Activated naive CD8-positive, alpha-beta T cell (primary cell): ENCODE results near the gene TSACC.
"Not testable (repeated sequence)": the region's sequence is repeated elsewhere in the genome, so short reads cannot be mapped to it uniquely, and the experiment has no call there.

Experiments
- H3K27ac Mint-ChIP-seq: one replicate; pipeline ENCODE4 v1.8.0; 2021; ENCODE audit warnings: mixed read lengths
- H3K27me3 Mint-ChIP-seq: one replicate; pipeline ENCODE4 v1.8.0; 2021; ENCODE audit warnings: mixed read lengths
- H3K36me3 Mint-ChIP-seq: one replicate; pipeline ENCODE4 v1.8.0; 2021; ENCODE audit warnings: mixed read lengths
- H3K4me1 Mint-ChIP-seq: one replicate; pipeline ENCODE4 v1.8.0; 2021; ENCODE audit warnings: low read depth, mixed read lengths
- H3K4me3 Mint-ChIP-seq: one replicate; pipeline ENCODE4 v1.8.0; 2021; ENCODE audit warnings: mild to moderate bottlenecking, mixed read lengths
- H3K9me3 Mint-ChIP-seq: one replicate; pipeline ENCODE4 v1.8.0; 2021; ENCODE audit warnings: low read depth, mixed read lengths

TSACC gene

DNA sequence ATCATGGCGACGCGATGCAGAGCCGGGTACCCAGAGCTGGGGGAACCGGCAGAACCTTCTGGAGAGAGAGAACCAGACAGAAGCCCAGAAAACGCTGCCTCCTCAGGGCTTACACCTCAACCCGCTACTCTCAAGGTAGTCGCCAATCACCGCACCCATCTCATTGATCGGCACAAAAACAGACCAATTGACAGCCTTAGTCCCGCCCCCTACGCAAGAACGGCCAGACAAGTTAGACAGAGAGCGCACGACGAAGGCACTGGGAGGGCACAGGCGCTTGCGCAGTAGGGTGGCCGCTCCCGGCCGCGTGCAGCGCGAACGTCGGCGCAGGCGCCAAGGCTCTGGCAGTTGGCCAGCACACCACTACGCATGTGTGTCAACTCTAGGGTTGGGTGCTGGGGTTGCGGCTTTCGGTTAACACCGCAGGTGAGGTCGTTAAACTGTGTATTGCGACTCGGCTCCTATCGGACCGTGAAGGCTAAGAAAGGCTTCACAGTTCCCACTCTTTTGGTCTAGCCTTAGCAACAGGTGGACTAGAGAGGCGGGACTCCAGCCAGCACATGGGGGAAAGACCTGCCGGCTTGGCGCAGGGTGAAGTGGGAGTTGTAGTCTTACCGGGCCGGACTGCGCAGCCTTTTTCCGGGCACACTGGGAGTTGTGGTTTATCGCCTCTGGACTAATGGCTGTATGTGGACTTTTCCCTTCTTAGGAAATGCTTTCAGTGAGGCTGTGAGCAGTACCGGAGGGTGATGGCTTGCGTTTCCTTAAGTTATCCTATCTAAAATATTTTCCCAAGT is at the start of gene TSACC, which contains the start of gene CCT3:
TSS of gene TSACC (plus strand) at position 347 of the 797 bp plus-strand sequence. CDS start 1,232 bp downstream, outside the sequence.
TSS of gene CCT3 (minus strand) at position 113 of the 797 bp plus-strand sequence. CDS start at position 5, 108 bp downstream.
- Mint-ChIP-seq H3K9me3 (no peaks in the 10 kb centered on the region), H3K4me1 (peaks cover 27% of the 10 kb centered on the region), H3K4me3 (peak within 1 kb of the TSS; percentile 99), H3K27ac (peak within 1 kb of the TSS; percentile 99), H3K36me3 (peaks cover 16% of the 10 kb centered on the region), H3K27me3 (no peaks in the 10 kb centered on the region)

DNA sequence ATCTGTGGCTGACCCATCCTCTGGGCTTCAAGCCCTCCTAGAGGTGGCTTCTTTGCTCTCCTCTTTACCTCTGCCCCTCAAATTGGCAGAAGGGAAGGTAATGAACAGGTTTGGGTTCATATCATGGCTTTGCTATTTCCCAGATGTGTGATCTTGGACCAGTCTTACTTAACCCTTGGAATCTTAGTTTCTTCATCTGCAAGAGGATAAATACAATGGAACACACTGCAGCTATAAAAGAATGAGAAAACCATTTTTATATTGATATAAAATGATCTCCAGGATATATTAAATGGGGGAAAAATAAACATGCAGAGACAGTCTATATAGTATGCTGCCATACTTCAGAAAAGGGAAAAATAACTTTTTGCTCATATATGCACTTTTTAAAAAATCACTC is 48.5 kb upstream of the TSACC start:
- Mint-ChIP-seq H3K4me3 (no peak overlapping the region), H3K27me3 (no peaks in the 10 kb centered on the region), H3K36me3 (no peaks in the 10 kb centered on the region), H3K9me3 (no peaks in the 10 kb centered on the region), H3K27ac (peak overlapping the region; percentile 6), H3K4me1 (peaks cover 4% of the 10 kb centered on the region)

DNA sequence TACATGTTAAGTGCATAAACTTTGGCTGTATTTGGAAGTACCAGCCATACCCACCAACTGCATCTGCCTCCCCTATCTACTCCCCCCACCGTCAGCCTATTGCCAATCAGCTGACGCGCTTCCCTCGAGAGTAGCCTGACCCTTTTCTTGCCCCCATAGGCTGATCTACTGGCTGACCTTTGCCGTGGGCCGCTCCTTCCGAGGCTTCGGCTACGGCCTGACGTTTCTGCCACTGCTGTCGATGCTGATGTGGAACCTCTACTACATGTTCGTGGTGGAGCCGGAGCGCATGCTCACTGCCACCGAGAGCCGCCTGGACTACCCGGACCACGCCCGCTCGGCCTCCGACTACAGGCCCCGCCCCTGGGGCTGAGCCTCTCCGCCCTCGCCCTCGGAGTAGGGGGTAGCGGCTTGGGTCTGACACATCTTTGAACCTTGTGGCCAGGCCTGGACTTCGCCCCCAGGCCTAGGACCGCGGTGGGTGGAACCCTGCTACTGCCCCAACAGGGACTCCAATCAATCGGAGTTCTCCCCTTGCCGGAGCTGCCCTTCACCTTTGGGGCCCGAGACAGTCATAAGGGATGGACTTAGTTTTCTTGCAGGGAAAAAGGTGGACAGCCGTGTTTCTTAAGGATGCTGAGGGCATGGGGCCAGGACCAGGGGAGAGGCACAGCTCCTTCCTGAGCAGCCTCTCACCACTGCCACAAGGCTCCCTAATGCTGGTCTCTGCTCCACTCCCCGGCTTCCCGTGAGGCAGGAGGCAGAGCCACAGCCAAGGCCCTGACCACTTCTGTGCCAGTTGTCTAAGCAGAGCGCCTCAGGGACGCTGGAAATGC is 46.9 kb upstream of the TSACC start:
- Mint-ChIP-seq H3K4me3 (no peak overlapping the region), H3K27me3 (no peaks in the 10 kb centered on the region), H3K36me3 (no peaks in the 10 kb centered on the region), H3K27ac (peak overlapping the region; percentile 50), H3K9me3 (no peaks in the 10 kb centered on the region), H3K4me1 (peaks cover 16% of the 10 kb centered on the region)

DNA sequence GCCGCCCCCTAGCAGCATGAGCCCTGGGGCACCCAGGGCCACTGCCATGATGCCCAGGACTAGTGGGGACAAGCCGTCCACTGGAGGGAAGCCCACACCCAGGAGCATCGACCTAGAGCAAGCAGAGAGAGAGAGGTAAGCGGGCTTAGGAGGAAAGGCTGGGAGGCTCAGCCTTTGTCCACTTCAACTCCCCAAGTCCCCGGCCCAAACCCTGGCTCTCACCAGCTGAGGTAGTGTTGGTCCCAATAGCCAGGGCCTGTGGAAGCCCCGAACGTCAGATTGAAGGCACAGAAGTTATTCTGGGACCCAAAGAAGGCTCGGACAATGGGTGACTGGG is 45.3 kb upstream of the TSACC start:
- H3K9me3 Mint-ChIP-seq: no peaks in the 10 kb centered on the region
- H3K36me3 Mint-ChIP-seq: no peaks in the 10 kb centered on the region
- H3K27me3 Mint-ChIP-seq: no peaks in the 10 kb centered on the region
- H3K27ac Mint-ChIP-seq: no peak overlapping the region
- H3K4me1 Mint-ChIP-seq: peaks cover 16% of the 10 kb centered on the region
- H3K4me3 Mint-ChIP-seq: no peak overlapping the region

DNA sequence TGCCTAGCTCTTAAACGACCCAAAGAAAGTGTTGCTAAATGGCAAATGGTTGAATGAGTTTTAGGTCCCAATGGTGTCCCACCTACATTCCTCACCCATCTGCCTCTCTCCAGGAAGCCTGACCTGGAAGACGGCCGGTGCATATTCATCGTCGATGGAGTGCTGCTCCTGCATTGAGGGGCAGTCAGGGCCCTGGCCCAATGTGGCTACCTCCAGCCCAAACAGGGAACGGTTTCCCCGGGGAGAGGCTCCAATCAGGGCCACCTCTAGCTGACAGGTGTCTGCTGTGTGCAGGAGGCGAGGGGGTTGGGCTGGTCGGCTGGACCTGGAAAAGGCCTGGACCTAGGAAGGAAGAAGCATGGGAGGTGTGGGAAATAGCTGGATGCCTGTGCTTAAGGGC is 44.4 kb upstream of the TSACC start:
- Mint-ChIP-seq H3K36me3 (no peaks in the 10 kb centered on the region), H3K4me3 (no peak overlapping the region), H3K4me1 (peaks cover 16% of the 10 kb centered on the region), H3K27ac (no peak overlapping the region), H3K27me3 (no peaks in the 10 kb centered on the region), H3K9me3 (no peaks in the 10 kb centered on the region)

DNA sequence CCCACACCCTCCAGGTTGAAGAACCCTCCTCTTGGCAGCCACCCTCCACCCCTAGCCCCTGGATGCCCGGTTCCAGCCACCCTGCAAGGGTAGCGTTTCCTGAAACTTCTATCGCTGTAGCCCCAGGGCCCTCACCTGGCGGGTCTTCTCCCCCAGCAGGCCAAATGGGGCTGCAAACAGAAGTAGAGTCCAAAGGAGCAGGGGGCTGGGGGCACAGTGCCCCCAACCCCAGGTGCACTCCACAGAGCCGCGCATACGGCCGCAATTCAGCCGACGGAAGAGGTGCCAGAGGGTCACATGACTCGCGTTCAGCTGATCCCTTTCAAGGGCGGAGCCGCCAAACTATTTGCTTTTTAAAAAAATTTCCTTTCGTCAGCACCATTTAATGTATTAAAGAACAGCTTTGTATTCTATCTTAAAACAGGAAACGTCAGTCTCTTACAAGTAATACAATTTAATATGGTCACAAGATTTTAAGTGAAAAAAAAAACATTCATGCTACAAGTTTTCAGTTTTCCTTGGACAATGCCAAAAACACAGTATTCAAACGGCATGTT is 42.9 kb upstream of the TSACC start, which contains the start of gene GLMP:
TSS of gene GLMP (minus strand) at position 289 of the 557 bp plus-strand sequence. CDS start at position 255, 34 bp downstream.
- Mint-ChIP-seq H3K36me3 (no peaks in the 10 kb centered on the region), H3K27me3 (no peaks in the 10 kb centered on the region), H3K27ac (peak within 1 kb of the TSS; percentile 64), H3K4me3 (peak within 1 kb of the TSS; percentile 89), H3K9me3 (no peaks in the 10 kb centered on the region), H3K4me1 (peaks cover 16% of the 10 kb centered on the region)

DNA sequence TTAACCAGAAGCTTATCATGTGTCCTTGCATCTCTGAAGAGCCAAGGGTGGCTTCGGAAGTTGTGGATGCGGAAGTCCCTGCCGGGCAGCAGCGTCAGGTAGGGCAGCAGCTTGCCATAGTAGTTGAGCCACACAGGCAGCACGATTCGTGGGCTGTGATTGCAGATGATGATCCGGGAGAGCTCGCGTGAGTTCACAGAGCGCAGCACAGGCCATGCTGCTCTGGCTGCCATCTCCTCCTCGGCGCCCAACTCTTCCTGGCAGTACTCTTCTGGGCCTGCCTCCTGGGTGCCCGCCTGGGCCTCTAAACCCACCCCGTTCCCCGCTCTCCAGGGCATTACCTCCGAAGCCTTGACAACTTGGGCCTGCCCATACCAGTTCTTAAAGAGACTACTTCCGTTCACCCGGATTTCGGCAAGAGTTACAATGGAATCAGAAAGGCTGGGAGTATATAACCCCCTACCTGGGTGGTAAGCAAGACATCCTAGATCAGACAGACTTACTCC is 39.4 kb upstream of the TSACC start, which contains the start of gene VHLL:
TSS of gene VHLL (minus strand) at position 456 of the 506 bp plus-strand sequence. CDS start at position 338, 118 bp downstream.
- H3K4me3 Mint-ChIP-seq: no peak within 1 kb of the TSS

DNA sequence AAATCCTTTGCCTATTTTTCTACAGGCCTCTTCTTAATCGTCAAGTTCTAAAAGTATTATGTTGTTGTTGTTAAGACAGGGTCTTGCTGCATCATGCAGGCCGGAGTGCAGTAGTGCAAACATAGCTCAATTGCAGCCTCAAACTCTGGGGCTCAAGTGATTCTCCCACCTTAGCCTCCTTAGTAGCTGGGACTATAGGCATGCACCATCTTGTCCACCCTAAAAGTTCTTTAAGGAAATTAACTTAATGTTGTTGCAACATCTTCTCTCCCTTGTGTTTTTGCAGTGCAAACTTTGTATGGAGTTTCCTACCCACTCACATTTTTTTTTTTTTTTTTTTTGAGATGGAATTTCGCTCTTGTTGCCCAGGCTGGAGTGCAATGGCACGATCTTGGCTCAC is 35.1 kb upstream of the TSACC start:
- Mint-ChIP-seq H3K36me3 (peaks cover 2% of the 10 kb centered on the region), H3K4me1 (no peaks in the 10 kb centered on the region), H3K27me3 (no peaks in the 10 kb centered on the region), H3K9me3 (no peaks in the 10 kb centered on the region), H3K4me3 (no peak overlapping the region), H3K27ac (no peak overlapping the region)

More for the DNA sequence above, 39.4 kb upstream of the TSACC start, which contains the start of gene VHLL:
- Mint-ChIP-seq H3K4me1 (peaks cover 16% of the 10 kb centered on the region), H3K27ac (no peak within 1 kb of the TSS), H3K36me3 (no peaks in the 10 kb centered on the region), H3K9me3 (no peaks in the 10 kb centered on the region), H3K27me3 (no peaks in the 10 kb centered on the region)

DNA sequence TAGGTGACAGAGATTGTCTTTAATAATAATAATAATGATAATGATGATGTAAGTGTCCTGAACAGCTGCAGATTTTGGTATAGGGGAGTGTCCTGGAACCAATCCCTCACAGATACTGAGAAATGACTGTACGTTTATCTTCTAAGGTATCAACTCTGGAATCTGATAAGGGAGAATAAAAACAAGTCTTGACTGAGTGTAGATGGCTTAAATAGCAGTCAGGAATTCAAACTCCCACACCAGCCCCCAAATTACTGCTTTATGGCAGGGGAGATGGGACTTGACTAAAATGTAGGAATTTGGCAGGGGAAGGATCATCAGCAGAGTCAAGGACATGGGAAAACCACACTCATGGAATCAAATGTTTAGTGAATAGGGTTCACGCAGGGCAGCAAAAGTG is 33.1 kb upstream of the TSACC start:
- Mint-ChIP-seq H3K4me3 (no peak overlapping the region), H3K9me3 (no peaks in the 10 kb centered on the region), H3K4me1 (no peaks in the 10 kb centered on the region), H3K27ac (no peak overlapping the region), H3K27me3 (no peaks in the 10 kb centered on the region), H3K36me3 (peaks cover 2% of the 10 kb centered on the region)

DNA sequence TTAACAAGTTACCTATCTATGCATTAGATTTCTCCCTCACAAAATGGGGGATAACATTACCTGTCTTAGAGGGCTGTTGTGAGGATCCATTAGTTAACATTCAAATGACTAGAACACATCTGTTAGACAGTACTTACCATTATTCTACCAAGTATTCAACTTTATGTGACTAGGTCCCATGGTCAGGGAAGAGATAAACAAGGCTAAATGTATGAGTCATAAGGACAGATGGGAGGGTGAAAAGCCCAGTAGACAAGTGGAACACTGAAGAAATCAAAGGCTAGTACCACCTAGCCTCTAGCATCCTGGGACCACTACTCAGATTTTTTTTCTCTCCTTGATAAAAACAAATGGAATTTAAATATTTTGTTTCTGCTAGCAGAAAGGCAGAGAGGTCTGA is 30.2 kb upstream of the TSACC start:
- Mint-ChIP-seq H3K27me3 (no peaks in the 10 kb centered on the region), H3K27ac (peak overlapping the region; percentile 2), H3K36me3 (peaks cover 5% of the 10 kb centered on the region), H3K9me3 (no peaks in the 10 kb centered on the region), H3K4me1 (no peaks in the 10 kb centered on the region), H3K4me3 (no peak overlapping the region)

DNA sequence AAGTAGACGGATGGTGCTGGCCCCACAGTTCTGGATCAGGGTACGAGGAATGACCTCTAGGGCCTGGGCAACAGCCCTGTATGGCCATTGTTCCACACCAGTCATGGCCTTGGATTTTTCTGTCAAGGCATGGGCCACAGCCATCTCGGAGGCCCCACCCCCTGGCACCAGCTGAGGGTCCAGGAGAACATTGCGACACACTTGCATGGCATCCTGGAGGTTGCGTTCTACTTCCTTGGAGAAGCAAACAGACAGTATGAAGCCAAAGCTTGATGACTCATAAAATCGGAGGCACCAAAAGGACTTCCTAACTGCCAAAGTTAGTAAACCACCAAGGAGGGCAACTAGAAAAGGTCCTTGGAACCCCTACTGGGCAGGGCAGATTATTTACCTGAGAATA is 27.4 kb upstream of the TSACC start:
- peaks cover 5% of the 10 kb centered on the region for H3K36me3 Mint-ChIP-seq
- no peak overlapping the region for H3K27ac Mint-ChIP-seq

DNA sequence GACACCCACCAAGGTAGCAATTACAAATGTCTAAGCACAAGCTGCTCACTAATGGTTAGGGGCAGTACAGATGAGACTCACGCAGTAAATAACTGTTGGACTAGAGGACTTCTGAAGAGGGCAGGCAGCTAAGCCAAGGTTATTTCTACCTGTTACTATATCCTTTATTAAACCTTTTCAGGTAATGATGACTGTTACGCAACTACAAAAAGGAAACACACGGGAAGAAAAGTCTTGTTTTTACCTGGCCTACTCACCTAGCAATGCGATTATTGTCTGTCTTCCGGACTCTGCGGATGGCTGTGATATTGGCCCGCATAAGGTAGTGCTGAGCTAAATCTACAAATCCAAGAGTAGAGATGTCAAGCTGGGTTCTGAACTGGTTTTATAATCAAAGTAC is 21.4 kb upstream of the TSACC start:
- Mint-ChIP-seq H3K27ac (no peak overlapping the region), H3K9me3 (no peaks in the 10 kb centered on the region), H3K4me3 (no peak overlapping the region), H3K27me3 (no peaks in the 10 kb centered on the region), H3K36me3 (peaks cover 5% of the 10 kb centered on the region), H3K4me1 (peaks cover 2% of the 10 kb centered on the region)

More for the DNA sequence above, 27.4 kb upstream of the TSACC start:
- Mint-ChIP-seq H3K9me3 (no peaks in the 10 kb centered on the region), H3K27me3 (no peaks in the 10 kb centered on the region), H3K4me1 (no peaks in the 10 kb centered on the region), H3K4me3 (no peak overlapping the region)

DNA sequence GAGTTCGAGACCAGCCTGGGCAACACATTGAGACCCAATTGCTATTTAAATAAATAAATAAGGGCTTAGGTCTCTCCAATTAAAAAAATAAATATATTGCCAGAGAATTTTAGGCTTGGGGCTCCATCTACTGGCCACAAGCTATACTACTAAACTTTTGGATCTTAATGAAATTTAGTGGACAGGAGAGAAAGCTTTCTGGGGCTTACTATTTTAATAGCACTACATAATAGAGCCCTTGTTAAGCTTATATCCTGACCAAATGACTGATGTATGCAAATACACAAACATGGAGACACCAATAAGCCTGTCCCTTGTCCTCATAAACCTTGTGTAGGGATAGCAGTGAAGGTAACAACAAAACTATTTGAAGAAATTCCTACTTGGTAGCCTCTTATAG is 18.7 kb upstream of the TSACC start:
- Mint-ChIP-seq H3K27ac (no peak overlapping the region), H3K27me3 (no peaks in the 10 kb centered on the region), H3K4me3 (no peak overlapping the region), H3K36me3 (peaks cover 3% of the 10 kb centered on the region), H3K4me1 (peaks cover 2% of the 10 kb centered on the region), H3K9me3 (no peaks in the 10 kb centered on the region)

DNA sequence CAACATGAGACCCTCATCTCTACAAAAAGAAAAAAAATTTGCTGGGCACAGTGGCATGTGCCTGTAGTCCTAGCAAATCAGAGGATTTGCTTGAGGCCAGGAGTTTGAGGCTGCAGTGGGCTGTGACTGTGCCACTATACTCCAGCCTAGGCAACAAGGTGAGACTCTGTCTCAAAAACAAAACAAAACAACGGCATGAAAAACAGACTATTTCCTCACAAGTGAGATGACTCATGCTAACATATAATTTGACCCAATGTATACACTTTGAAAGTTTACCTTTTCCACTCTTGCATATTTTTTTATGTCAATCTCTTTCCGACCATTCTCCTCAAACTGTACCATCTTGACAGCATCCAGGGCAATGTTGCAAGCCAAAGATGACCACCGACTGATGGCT is 17.8 kb upstream of the TSACC start:
- Mint-ChIP-seq H3K9me3 (no peaks in the 10 kb centered on the region), H3K4me3 (no peak overlapping the region), H3K27ac (no peak overlapping the region), H3K4me1 (peaks cover 2% of the 10 kb centered on the region), H3K36me3 (peaks cover 3% of the 10 kb centered on the region), H3K27me3 (no peaks in the 10 kb centered on the region)

DNA sequence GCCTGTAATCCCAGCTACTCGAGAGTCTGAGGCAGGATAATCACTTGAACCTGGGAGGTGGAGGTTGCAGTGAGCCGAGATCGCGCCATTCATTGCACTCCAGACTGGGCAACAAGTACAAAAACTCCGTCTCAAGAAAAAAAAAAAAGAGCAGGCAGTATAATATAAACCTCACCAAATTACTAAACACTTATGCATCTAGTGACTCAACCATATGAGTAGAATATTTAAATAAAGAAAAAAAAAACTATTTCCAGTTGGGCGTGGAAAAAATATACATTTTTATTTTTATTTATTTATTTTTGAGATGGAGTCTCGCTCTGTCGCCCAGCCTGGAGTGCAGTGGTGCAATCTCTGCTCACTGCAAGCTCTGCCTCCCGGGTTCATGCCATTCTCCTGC is 15.1 kb upstream of the TSACC start:
- not testable (repeated sequence) for H3K4me1 Mint-ChIP-seq, H3K27ac Mint-ChIP-seq, H3K27me3 Mint-ChIP-seq, H3K9me3 Mint-ChIP-seq, H3K4me3 Mint-ChIP-seq, H3K36me3 Mint-ChIP-seq
